Neutrophil (primary cell): Measurements from ENCODE around the gene BIRC5.

ENCODE experiments used
- H3K27ac ChIP-seq: fragments of 200-600 bp; sonication (generic); 2 replicates; pipeline ENCODE4 v1.5.1; 2016; ENCODE audit warnings: mild to moderate bottlenecking, moderate library complexity
- H3K27me3 ChIP-seq: fragments of 200-600 bp; sonication (generic); 2 replicates; pipeline ENCODE4 v1.6.0; 2016; ENCODE audit warnings: mild to moderate bottlenecking
- H3K36me3 ChIP-seq: fragments of 200-600 bp; sonication (generic); 2 replicates; pipeline ENCODE4 v1.5.1; 2017
- H3K4me1 ChIP-seq, 2 experiments: fragments of 200-600 bp in 1 of 2; sonication (generic) in 1 of 2; 1 replicate in 1 of 2; 2 replicates in 1 of 2; pipeline versions ENCODE4 v1.5.1 to v1.6.1; 2013 to 2016; ENCODE audit warnings: low read depth in 1 of 2, low read length in 1 of 2, mild to moderate bottlenecking in 1 of 2, moderate library complexity in 1 of 2; ENCODE audit not compliant: control insufficient read depth in 1 of 2, insufficient read depth in 1 of 2
- H3K4me3 ChIP-seq, 2 experiments: fragments of 200-600 bp in 1 of 2; sonication (generic) in 1 of 2; 1 replicate in 1 of 2; 2 replicates in 1 of 2; pipeline ENCODE4 v1.5.1; 2013 to 2016; ENCODE audit warnings: low read depth in 1 of 2, low read length in 1 of 2, mild to moderate bottlenecking in 1 of 2, moderate library complexity in 1 of 2
- H3K9me3 ChIP-seq: fragments of 200-600 bp; sonication (generic); 2 replicates; pipeline ENCODE4 v1.5.1; 2016
- CTCF ChIP-seq: fragments of 200-600 bp; sonication (generic); IDR thresholded peaks from 2 replicates; pipeline ENCODE4 v1.5.1; 2016; ENCODE audit warnings: antibody characterized with exemption

Gene BIRC5

GRCh38 chr17:78180083-78180482 is 34.0 kb upstream of the BIRC5 start:
- Histone ChIP-seq H3K36me3 (no peaks in the 10 kb centered on the region), H3K4me3 (no peak overlapping the region), H3K4me1 (peaks cover 20 to 21% of the 10 kb centered on the region in 2 experiments), H3K27me3 (no peaks in the 10 kb centered on the region), H3K27ac (no peak overlapping the region), H3K9me3 (no peaks in the 10 kb centered on the region)
- TF ChIP-seq CTCF: no peak

- no peak for TF ChIP-seq CTCF
- Histone ChIP-seq H3K36me3 (no peaks in the 10 kb centered on the region), H3K4me1 (peaks cover 17 to 18% of the 10 kb centered on the region in 2 experiments), H3K9me3 (no peaks in the 10 kb centered on the region), H3K27ac (no peak overlapping the region), H3K4me3 (no peak overlapping the region), H3K27me3 (no peaks in the 10 kb centered on the region)
These were observed 33.5 kb upstream of the BIRC5 start for GRCh38 chr17:78180508-78180907.

GRCh38 chr17:78182504-78182903 is 31.5 kb upstream of the BIRC5 start:
- peaks cover 13 to 14% of the 10 kb centered on the region in 2 experiments for H3K4me1 ChIP-seq
- no peaks in the 10 kb centered on the region for H3K9me3 ChIP-seq
- H3K27ac ChIP-seq: no peak overlapping the region
- H3K4me3 ChIP-seq: no peak overlapping the region
- H3K36me3 ChIP-seq: no peaks in the 10 kb centered on the region
- no peaks in the 10 kb centered on the region for H3K27me3 ChIP-seq
- no peak for TF ChIP-seq CTCF

GRCh38 chr17:78183916-78184315 is 30.1 kb upstream of the BIRC5 start:
- H3K27ac ChIP-seq: no peak overlapping the region
- H3K27me3 ChIP-seq: no peaks in the 10 kb centered on the region
- H3K4me3 ChIP-seq: no peak overlapping the region
- H3K4me1 ChIP-seq: peaks cover 14% of the 10 kb centered on the region in 2 experiments
- TF ChIP-seq CTCF: no peak
- H3K36me3 ChIP-seq: no peaks in the 10 kb centered on the region
- H3K9me3 ChIP-seq: no peaks in the 10 kb centered on the region

GRCh38 chr17:78184351-78184750 is 29.7 kb upstream of the BIRC5 start:
- TF ChIP-seq CTCF: no peak
- Histone ChIP-seq H3K27ac (no peak overlapping the region), H3K9me3 (no peaks in the 10 kb centered on the region), H3K4me1 (peaks cover 14% of the 10 kb centered on the region in 2 experiments), H3K27me3 (no peaks in the 10 kb centered on the region), H3K4me3 (no peak overlapping the region), H3K36me3 (no peaks in the 10 kb centered on the region)

GRCh38 chr17:78184868-78185267 is 29.2 kb upstream of the BIRC5 start:
- Histone ChIP-seq H3K4me1 (peaks cover 14% of the 10 kb centered on the region in 2 experiments), H3K9me3 (no peaks in the 10 kb centered on the region), H3K4me3 (no peak overlapping the region), H3K36me3 (no peaks in the 10 kb centered on the region), H3K27me3 (no peaks in the 10 kb centered on the region), H3K27ac (no peak overlapping the region)
- no peak for TF ChIP-seq CTCF
